AG09319 (cell line): ENCODE results near the gene CHN1.

Experiments
- DNase-seq: peaks from one replicate; pipeline ENCODE4 v3.0.0-alpha.2; 2010; ENCODE audit warnings: low read depth; ENCODE audit errors: extremely low read depth
- TF ChIP-seq, protein P1 (sequence below): IDR thresholded peaks from 2 replicates; pipeline ENCODE4 v1.5.1; 2011; ENCODE audit warnings: low read depth, mild to moderate bottlenecking, inconsistent platforms, low read length, moderate library complexity

CHN1 gene, protein sequence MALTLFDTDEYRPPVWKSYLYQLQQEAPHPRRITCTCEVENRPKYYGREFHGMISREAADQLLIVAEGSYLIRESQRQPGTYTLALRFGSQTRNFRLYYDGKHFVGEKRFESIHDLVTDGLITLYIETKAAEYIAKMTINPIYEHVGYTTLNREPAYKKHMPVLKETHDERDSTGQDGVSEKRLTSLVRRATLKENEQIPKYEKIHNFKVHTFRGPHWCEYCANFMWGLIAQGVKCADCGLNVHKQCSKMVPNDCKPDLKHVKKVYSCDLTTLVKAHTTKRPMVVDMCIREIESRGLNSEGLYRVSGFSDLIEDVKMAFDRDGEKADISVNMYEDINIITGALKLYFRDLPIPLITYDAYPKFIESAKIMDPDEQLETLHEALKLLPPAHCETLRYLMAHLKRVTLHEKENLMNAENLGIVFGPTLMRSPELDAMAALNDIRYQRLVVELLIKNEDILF

DNA sequence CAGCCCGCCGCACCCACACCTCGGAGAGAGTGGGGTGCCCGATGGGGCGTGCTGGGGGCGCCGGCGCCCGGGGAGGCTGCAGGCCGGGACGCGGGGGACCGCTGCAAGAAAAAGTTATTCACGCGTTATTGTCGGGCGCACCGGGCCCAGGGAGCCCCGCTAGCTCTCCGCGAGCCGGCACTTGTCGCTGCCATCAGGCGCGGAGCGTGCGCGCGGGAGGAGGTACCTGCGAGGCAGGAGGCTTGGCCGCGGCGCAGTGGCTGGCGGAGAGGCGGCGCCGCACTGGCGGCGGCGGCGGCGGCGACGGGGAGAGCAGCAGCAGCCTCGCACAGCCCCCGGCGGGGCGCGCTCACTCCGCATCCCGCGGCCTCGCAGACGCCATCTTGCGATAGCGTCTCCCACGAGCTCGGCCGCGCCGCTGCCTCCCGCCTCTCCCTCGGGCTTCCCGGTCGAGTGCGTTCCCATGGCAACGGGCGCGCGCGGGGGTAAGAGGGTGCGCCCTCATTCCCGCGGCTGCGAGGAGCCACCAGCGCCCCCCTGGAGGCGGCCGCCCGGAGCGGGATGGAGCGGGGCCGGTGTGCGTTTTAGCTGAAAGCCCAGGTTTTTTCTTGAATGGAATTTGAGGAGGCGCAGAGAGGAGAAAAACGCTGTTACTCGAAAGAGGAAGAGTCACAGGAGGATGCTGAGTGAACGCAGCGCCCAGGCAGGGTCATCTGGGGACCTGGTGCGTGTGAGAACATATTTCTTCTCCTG is at the start of gene CHN1:
Gene CHN1, minus strand, starts transcription at position 402 of the 753 bp plus-strand sequence. CDS start 469 bp downstream, outside the sequence.
- peak; percentile 39 for DNase-seq
- TF ChIP-seq, protein P1, sequence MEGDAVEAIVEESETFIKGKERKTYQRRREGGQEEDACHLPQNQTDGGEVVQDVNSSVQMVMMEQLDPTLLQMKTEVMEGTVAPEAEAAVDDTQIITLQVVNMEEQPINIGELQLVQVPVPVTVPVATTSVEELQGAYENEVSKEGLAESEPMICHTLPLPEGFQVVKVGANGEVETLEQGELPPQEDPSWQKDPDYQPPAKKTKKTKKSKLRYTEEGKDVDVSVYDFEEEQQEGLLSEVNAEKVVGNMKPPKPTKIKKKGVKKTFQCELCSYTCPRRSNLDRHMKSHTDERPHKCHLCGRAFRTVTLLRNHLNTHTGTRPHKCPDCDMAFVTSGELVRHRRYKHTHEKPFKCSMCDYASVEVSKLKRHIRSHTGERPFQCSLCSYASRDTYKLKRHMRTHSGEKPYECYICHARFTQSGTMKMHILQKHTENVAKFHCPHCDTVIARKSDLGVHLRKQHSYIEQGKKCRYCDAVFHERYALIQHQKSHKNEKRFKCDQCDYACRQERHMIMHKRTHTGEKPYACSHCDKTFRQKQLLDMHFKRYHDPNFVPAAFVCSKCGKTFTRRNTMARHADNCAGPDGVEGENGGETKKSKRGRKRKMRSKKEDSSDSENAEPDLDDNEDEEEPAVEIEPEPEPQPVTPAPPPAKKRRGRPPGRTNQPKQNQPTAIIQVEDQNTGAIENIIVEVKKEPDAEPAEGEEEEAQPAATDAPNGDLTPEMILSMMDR: no peak; the same call in 1 of the 2 replicates

DNA sequence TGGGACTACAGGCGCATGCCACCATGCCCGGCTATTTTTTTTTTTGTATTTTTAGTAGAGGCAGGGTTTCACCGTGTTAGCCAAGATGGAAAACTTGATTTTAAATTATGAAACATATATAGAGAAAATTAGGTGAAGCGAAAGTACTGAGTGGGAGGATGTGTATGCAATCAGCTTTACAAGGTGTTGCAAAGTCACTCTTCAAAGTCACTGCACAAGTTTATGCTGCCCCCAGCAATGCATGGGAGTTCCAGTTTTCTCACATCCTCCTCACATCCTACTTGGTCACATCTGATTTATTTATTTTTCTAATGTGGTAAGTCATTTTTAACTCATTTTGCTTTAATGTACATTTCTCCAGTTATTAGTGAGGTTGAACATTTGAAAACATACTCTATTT is 49.2 kb upstream of the CHN1 start:
- TF ChIP-seq, protein P1: no peak
- DNase-seq: no peak

DNA sequence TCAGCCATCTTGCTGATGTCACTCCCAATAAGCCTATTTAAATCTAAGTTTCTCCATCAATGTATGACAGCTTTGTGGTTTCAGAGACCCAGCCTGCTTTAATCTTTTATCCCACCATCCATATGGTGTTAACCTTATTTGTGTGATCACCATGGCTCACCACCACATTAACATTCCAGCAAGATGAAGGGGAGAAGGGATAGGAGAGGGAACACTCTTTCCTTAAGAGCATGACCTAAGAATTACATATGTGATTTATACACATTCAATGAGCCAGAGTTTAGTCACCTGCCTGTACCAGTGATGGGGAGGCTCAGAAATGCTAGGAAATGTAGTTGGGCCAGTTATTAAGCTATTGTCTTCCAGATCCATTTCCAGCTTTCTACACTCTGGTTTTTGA is 44.5 kb upstream of the CHN1 start:
- TF ChIP-seq, protein P1: no peak
- no peak for DNase-seq

DNA sequence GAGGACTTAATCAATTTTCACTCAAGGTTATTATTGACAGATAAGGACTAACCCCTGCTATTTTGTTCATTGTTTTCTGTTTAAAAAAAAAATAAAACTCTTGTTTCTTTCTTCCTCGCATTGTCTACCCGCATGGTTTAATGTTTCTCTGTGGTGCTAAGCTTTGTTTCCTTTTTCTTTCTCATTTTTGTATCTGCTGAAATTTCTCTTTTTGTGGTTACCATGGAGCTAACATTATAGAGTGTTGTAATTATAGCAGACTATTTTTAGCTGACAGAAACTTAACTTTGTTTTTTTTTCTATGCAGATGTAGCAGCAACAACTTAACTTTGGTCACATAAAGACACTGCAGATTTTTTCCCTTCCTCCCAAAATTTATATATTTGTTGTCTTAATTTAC is 43.1 kb upstream of the CHN1 start:
- DNase-seq: no peak

DNA sequence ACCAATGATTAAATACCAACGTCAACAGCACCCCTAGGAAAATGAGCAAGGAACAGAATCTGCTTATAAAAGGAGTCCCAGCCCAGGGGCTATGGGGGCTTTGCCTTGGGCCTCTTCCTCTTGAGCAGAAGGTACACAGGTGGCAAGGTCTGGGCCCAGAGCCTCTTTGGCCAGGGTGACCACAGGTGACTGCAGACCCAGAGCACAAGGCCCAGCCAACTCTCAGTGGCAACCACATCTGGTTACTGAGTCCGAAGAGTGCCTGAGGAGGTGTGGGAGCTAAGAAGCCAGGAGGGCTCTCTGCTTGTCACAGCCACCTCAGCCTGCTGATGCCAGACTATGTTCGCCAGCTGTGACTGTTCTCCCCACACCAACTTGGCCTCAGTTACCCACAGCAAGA is 34.3 kb upstream of the CHN1 start:
- TF ChIP-seq, protein P1: no peak
- no peak for DNase-seq

More for the DNA sequence above, 43.1 kb upstream of the CHN1 start:
- TF ChIP-seq, protein P1: no peak

DNA sequence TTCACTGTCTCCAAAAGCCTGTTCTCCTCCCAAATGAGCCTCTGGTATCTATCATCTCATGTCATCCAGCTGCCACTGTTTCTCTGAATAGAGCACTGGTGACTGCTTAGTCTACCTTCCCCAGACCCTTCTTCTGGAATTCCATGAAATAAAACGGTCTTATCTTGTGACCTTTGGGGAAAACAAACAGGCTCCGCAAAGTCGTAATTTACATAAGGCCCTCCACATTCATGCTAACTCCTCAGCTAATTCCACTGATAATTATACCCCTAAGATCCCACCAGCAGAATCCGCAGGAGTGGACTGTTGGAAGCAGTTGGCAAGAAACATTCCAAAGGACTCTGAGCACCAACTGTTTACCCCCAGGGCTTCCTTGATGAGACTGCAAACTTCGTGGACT is 33.9 kb upstream of the CHN1 start:
- no peak for DNase-seq
- TF ChIP-seq, protein P1: no peak

DNA sequence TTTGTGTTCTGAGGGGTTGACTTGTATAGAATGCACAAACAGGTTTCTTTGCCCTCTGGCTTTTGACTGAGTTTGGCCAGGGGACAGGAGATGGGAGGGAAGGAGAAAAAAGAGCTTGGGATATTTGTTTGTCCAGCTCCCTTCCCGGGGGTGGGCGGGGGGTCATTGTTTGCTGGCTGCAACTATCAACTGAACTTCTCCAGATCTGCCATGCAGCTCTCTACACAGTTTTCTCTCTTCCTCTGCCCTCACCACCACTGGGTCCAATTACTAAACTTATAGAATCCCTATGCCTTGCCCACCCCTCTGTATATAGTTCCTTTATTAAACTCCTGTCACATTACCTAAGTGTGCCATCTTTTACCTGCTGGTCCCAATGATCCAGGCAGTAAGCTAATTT is 32.8 kb upstream of the CHN1 start:
- DNase-seq: no peak
- TF ChIP-seq, protein P1: no peak
